HepG2 (cell line): Measurements from ENCODE around the gene AADAT. TPM values are rescaled to one million over a fixed set of nuclear protein-coding genes. Genes with fewer than 3 reads are reported as not detected.

ENCODE experiments used
- GLI4 ChIP-seq: sonication (generic); formaldehyde crosslinking; IDR thresholded peaks from 2 replicates; pipeline ENCODE4 v1.5.1; 2020; ENCODE audit warnings: missing genetic modification reagents, mild to moderate bottlenecking, moderate library complexity, borderline replicate concordance
- KMT2A ChIP-seq: sonication (generic); formaldehyde crosslinking; IDR thresholded peaks from 2 replicates; pipeline ENCODE4 v1.4.0; 2020; ENCODE audit warnings: missing genetic modification reagents
- ZHX1 ChIP-seq: sonication (generic); formaldehyde crosslinking; IDR thresholded peaks from 2 replicates; pipeline ENCODE4 v1.8.1; 2022; ENCODE audit warnings: low read depth, mild to moderate bottlenecking, missing genetic modification reagents
- ZMYM4 ChIP-seq: sonication (generic); formaldehyde crosslinking; IDR thresholded peaks from 2 replicates; pipeline ENCODE4 v1.8.1; 2023; ENCODE audit warnings: mild to moderate bottlenecking, missing genetic modification reagents
- ZNF34 ChIP-seq: sonication (generic); formaldehyde crosslinking; IDR thresholded peaks from 2 replicates; pipeline ENCODE4 v1.4.0; 2020; ENCODE audit warnings: mild to moderate bottlenecking, missing genetic modification reagents, borderline replicate concordance
- polyA plus RNA-seq, 8 experiments: library from polyadenylated mRNA; depleted of rRNA in 3 of 8; stranded (reverse) in 7 of 8; unstranded in 1 of 8; fragments of >200 nt; fragmentation: Illumina TruSeq in 4 of 8; extraction: Trizol in 4 of 8; gene quantifications; 2 replicates each; pipeline versions ENCODE4 v1.2.1 to v1.2.3, GENCODE V29; 2011 to 2016; ENCODE audit warnings: low read depth in 4 of 8, missing spikeins in 1 of 8, mixed read lengths in 1 of 8; ENCODE audit not compliant: insufficient read depth in 1 of 8
- total RNA-seq, 5 experiments: library from RNA; depleted of rRNA; stranded (reverse); fragments of >200 nt; fragmentation: Illumina TruSeq; extraction: Trizol; gene quantifications; 2 replicates each; pipeline ENCODE4 v1.2.3, GENCODE V29; 2016; ENCODE audit warnings: low read depth in 1 of 5
- TF ChIP-seq, protein P1 (sequence below): sonication (generic); formaldehyde crosslinking; IDR thresholded peaks from one replicate; pipeline ENCODE4 v1.5.1; 2020; ENCODE audit warnings: mild to moderate bottlenecking, missing genetic modification reagents; ENCODE audit errors: not compliant biosample characterization

Gene AADAT
- total and polyA plus RNA-seq, 2 of the 13 experiments (the other 11 are each of a cell fraction or from before 2014, with no cell fraction given): 6.1 to 9.1 TPM

DNA sequence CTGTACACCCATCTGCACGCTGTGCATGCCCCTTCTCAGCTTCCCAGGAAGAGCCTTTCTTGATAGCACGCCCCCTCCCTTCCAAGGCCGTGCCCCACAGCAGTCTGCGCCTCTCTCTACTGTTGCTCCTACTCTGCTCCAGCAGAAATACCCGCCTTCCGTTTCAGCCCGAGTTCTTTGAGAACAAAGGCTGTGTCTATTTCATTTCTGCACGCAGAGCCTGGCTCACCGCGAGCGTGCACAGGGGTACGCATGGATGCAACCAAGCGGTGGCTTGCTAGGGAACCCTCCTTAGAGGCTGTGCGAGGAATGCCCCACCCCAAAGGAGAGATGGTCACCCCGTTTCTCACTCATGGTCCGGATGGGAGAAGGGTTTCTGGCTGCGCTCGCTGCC is 485 bp downstream of the AADAT start (continued):
- TF ChIP-seq, protein P1, sequence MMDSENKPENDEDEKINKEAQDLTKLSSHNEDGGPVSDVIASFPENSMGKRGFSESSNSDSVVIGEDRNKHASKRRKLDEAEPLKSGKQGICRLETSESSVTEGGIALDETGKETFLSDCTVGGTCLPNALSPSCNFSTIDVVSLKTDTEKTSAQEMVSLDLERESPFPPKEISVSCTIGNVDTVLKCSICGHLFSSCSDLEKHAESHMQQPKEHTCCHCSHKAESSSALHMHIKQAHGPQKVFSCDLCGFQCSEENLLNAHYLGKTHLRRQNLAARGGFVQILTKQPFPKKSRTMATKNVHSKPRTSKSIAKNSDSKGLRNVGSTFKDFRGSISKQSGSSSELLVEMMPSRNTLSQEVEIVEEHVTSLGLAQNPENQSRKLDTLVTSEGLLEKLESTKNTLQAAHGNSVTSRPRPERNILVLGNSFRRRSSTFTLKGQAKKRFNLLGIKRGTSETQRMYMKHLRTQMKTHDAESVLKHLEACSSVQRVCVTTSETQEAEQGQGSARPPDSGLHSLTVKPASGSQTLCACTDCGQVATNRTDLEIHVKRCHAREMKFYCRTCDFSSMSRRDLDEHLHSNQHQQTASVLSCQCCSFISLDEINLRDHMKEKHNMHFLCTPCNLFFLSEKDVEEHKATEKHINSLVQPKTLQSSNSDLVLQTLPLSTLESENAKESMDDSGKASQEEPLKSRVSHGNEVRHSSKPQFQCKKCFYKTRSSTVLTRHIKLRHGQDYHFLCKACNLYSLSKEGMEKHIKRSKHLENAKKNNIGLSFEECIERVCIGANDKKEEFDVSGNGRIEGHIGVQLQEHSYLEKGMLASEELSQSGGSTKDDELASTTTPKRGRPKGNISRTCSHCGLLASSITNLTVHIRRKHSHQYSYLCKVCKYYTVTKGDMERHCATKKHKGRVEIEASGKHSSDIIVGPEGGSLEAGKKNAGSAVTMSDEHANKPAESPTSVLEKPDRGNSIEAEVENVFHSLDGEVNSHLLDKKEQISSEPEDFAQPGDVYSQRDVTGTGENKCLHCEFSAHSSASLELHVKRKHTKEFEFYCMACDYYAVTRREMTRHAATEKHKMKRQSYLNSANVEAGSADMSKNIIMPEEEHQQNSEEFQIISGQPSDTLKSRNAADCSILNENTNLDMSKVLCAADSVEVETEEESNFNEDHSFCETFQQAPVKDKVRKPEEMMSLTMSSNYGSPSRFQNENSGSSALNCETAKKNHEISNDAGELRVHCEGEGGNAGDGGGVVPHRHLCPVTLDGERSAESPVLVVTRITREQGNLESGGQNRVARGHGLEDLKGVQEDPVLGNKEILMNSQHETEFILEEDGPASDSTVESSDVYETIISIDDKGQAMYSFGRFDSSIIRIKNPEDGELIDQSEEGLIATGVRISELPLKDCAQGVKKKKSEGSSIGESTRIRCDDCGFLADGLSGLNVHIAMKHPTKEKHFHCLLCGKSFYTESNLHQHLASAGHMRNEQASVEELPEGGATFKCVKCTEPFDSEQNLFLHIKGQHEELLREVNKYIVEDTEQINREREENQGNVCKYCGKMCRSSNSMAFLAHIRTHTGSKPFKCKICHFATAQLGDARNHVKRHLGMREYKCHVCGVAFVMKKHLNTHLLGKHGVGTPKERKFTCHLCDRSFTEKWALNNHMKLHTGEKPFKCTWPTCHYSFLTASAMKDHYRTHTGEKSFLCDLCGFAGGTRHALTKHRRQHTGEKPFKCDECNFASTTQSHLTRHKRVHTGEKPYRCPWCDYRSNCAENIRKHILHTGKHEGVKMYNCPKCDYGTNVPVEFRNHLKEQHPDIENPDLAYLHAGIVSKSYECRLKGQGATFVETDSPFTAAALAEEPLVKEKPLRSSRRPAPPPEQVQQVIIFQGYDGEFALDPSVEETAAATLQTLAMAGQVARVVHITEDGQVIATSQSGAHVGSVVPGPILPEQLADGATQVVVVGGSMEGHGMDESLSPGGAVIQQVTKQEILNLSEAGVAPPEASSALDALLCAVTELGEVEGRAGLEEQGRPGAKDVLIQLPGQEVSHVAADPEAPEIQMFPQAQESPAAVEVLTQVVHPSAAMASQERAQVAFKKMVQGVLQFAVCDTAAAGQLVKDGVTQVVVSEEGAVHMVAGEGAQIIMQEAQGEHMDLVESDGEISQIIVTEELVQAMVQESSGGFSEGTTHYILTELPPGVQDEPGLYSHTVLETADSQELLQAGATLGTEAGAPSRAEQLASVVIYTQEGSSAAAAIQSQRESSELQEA (CRISPR knock-in tag): no peak
- TF ChIP-seq ZNF34 (CRISPR knock-in tag): no peak
- no peak for TF ChIP-seq KMT2A
- no peak for TF ChIP-seq GLI4
- peak; percentile 24; the same call in 1 of the 2 replicates for TF ChIP-seq ZHX1 (CRISPR knock-in tag)
- TF ChIP-seq ZMYM4 (CRISPR knock-in tag): no peak; the same call in 1 of the 2 replicates
